ENCODE data around the gene TSPAN4.

Gene TSPAN4

GRCh38 chr11:863023-863909, 20.6 kb downstream of the TSPAN4 start:
- TF ChIP-seq, protein P1, sequence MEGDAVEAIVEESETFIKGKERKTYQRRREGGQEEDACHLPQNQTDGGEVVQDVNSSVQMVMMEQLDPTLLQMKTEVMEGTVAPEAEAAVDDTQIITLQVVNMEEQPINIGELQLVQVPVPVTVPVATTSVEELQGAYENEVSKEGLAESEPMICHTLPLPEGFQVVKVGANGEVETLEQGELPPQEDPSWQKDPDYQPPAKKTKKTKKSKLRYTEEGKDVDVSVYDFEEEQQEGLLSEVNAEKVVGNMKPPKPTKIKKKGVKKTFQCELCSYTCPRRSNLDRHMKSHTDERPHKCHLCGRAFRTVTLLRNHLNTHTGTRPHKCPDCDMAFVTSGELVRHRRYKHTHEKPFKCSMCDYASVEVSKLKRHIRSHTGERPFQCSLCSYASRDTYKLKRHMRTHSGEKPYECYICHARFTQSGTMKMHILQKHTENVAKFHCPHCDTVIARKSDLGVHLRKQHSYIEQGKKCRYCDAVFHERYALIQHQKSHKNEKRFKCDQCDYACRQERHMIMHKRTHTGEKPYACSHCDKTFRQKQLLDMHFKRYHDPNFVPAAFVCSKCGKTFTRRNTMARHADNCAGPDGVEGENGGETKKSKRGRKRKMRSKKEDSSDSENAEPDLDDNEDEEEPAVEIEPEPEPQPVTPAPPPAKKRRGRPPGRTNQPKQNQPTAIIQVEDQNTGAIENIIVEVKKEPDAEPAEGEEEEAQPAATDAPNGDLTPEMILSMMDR (IDR thresholded peaks at IDR 0.05; ENCODE audit: control extremely low read depth, extremely low read depth, low read depth, missing control alignments), result no peak
- ChIA-PET CTCF (interaction anchor here (0.8 kb wide), 1 partner anchor 62 kb away, joined by 3 read pairs; no protein-coding TSS in a partner anchor), POLR2A (no interaction called here)
- no peak for DNase-seq (ENCODE audit: extremely low spot score)

DNA sequence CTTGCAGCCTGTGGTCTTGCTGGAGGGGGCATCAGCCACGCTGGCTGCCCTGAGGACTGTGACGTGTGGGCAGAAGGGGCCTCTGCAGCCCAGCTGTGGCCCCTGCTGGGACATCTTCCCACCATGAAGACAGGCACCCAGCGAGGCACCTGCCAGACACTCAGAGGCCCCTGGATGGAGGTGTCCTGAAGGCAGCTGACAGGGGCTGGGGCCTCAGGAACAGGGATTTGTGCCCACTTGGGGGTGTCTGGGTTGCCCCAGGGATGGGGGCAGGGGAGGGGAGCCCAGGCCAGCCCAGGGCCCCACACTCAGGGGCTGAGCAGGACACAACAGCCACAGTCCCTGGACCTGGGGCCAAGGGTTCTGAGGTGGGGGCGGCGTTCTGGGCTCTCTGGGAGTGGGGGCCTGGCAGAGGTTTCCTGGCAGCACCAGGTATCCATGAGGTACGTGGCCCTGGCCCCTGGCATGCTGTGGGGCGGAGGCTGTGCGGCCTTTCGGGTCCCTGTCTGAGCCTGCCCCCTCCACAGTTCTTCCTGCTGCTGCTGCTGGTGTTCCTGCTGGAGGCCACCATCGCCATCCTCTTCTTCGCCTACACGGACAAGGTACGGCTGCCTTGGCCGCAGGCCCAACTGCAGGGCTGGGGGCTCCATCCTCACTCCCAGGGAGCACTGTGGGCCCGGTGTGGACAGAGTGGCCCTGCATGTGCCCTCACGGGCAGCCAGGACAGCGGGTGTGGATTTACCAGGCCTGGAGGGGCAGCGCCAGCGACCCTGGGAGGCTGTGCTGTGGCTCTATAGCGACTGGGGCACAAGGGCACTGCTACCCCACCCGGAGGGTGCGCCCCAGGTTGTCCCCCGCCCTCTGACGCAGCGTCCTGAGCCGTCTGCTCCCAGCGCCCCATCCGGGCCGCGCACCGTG, 21.5 kb downstream of the TSPAN4 start:
- ChIA-PET CTCF (no interaction called here), POLR2A (no interaction called here)
- TF ChIP-seq, protein P1 (IDR thresholded peaks at IDR 0.05; ENCODE audit: control extremely low read depth, extremely low read depth, low read depth, missing control alignments), result no peak
- no peak for DNase-seq (ENCODE audit: extremely low spot score)

DNA sequence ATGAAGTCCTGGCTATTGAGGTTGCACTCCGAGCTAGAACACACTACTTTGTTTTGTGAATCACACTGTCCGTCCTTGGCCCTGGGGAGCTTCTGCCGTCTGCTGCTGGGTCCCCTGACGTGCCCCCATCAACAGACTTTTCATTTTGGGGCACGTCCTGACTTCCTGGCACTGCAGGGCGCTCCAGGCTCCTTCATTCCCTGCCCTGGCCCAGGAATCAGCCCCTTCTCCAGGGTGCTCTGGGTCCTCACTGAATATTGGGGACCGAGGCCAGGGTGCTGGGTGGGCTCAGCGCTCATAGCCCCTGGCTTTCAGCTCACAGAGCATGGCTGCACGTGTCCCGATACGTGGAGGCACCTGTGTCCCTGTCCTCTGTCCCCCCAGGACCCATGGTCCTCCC, 22.2 kb downstream of the TSPAN4 start:
- TF ChIP-seq, protein P1 (IDR thresholded peaks at IDR 0.05; ENCODE audit: control extremely low read depth, extremely low read depth, low read depth, missing control alignments), result no peak
- POLR2A ChIA-PET, result no interaction called here

DNA sequence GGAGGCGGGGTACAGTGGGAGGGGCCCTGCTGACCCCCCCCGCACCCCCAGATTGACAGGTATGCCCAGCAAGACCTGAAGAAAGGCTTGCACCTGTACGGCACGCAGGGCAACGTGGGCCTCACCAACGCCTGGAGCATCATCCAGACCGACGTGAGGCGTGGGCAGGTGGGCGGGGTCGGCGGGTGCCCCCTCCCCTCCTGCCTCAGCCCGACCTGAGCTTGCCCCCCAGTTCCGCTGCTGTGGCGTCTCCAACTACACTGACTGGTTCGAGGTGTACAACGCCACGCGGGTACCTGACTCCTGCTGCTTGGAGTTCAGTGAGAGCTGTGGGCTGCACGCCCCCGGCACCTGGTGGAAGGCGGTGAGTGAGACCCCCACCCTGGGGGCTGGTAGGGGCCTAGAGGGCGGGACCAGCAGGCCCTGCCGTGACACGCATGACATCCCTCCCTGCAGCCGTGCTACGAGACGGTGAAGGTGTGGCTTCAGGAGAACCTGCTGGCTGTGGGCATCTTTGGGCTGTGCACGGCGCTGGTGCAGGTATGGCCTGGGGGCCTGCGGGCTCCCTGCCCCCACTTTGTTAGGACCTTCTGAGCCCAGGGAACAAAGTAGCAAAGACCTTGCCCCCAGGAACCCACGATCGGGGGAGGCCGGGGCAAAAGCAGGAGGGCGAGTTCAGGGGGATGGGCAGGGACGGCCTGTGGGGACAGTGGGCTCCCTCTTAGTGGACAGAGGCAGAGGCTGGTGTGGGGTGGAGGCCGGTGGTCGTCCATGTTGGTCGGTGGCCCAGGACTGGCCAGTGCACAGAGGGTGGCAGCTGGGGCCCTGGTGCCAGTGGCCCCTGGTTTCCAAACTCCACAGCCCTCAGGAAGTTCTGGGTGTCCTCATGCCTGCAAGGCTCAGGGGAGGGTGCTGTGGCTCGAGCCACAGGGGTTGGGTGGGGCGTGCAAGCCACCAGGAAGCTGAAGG, 23.1 kb downstream of the TSPAN4 start:
- TF ChIP-seq, protein P1 (IDR thresholded peaks at IDR 0.05; ENCODE audit: control extremely low read depth, extremely low read depth, low read depth, missing control alignments), result no peak
- CTCF ChIA-PET, result interaction anchor here (1.6 kb wide), 1 partner anchor 18 kb away, joined by 5 read pairs; no protein-coding TSS in a partner anchor
- DNase-seq (ENCODE audit: extremely low spot score), result no peak
- POLR2A ChIA-PET, result no interaction called here

More for the DNA sequence above, 22.2 kb downstream of the TSPAN4 start:
- CTCF ChIA-PET, result no interaction called here
- no peak for DNase-seq (ENCODE audit: extremely low spot score)

DNA sequence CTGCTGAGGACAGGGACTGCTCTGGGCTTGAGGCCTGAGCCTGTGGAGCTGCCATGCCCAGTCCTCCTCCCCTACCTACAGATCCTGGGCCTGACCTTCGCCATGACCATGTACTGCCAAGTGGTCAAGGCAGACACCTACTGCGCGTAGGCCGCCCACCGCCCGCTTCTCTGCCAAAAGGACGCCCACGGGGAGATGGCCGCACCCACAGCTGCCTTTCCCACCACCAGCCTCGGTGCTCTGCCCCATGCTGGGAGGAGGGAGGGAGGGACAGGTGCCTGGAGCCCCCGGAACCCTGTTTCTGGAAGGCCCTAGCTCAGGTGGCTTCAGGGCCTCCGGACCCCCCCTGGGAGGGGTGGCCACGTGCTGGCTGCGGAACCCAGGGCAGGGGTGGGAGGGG, 23.8 kb downstream of the TSPAN4 start:
- DNase-seq (ENCODE audit: extremely low spot score), result no peak
- ChIA-PET CTCF (interaction anchor here (1.6 kb wide), 1 partner anchor 18 kb away, joined by 5 read pairs; no protein-coding TSS in a partner anchor), POLR2A (no interaction called here)
- TF ChIP-seq, protein P1 (IDR thresholded peaks at IDR 0.05; ENCODE audit: control extremely low read depth, extremely low read depth, low read depth, missing control alignments), result no peak

All from GM10248 (cell line).